NCI-H2029 (cell line): ENCODE results near the gene SNAPIN.

ENCODE experiments used
- DNase-seq: peaks from one replicate; lab custom pipeline; 2025; lab: John Stamatoyannopoulos, UW

Gene SNAPIN

GRCh38 chr1:153658400-153659174 is at the start of gene SNAPIN:
TSS of gene SNAPIN (plus strand) at chr1:153658703. CDS start at chr1:153658744, 41 bp downstream.
- DNase-seq = peak; percentile 67

- no peak for DNase-seq
Observed at GRCh38 chr1:153608742-153609584, 49.5 kb upstream of the SNAPIN start.

- no peak for DNase-seq
Observed at GRCh38 chr1:153609585-153609907, 49.0 kb upstream of the SNAPIN start.

- no peak for DNase-seq
Observed at GRCh38 chr1:153610334-153610733, 48.2 kb upstream of the SNAPIN start.

DNA sequence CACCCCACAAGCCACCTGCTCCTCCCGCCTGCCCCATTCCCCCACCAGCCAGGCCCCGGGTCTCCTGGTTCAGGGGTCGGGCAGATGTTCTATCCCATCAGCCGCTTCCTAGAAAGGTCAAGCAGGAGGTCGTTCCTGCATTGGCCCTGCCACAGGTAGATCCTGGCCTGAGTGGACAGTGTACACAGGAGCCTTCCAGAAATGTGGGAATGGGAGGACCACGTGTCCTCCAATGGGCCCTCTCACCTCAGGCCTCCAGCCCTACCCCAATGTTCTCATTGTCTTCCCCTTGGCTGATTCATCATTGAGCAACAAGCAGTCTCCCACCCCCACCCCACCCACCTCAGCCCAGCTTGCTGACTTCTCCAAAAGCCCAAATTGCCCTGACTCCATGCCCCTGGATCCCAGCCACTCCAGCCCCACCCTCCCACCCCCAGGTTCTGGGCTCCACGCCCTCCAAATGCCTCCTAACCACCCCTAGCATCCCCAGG is 47.6 kb upstream of the SNAPIN start:
- DNase-seq = no peak

- DNase-seq = no peak
Observed at GRCh38 chr1:153611356-153611755, 47.1 kb upstream of the SNAPIN start.

DNA sequence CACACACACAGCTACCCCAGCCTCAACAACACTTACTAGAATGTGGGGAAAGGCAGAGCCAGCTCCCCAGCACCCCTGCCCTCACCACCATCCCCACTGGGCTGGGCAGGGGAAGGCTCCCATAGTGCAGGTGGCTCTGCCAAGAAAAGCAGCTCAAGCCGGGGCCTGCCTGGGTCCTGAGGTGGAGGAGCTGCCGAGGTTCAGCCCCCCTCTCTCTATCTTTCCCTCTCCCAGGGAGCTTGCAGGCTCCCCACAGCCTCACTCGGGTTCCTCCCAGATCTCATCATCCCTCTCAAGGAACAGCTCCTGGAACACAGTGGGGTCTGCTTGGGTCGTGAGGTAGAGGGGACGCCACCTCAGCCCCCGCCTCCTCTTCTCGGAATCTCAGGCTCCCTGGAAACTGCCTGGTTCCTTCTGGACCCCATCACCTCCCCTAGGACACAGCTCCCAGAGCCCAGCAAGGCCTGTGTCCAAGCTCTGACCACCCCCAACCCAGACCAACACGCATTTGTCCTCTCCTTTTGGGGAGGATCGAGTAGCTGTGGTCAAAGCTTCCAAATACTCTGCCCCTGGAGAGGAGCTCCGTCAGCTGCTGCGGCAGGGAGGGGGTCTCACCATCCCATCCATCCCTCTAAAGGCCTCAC is 46.3 kb upstream of the SNAPIN start:
- no peak for DNase-seq

DNA sequence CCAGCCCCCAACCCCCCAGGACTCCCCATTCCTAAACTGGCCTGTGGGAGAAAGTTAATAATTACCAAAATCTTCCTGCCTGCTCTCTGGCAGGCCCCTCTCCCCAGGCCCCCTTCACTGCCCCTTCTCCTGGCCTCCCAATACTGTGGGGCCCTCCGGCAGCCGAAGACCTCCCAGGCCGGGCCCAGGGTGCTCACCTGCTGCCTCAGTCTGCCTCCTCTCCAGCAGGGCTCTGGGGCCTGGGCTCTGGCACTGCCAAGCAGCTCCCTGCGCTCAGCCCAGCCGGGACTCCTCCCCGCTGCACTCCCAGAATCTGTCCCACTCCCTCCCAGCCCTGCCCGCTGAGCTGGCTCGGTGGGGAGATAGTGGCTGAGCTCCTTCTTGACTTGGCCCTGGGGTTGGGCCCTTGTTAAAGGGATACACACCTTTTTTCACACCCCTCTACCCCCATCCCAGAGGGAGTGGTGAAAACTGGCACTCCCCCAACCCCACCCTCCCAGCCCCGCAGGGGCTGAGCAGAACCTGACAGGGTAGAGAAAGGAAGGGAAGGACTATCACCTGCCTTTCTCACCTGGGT is 45.7 kb upstream of the SNAPIN start, which contains the start of gene S100A16:
Gene S100A16, minus strand, starts transcription at position 383 of the 577 bp plus-strand sequence. CDS start 4,986 bp downstream, outside the sequence.
- no peak for DNase-seq

- no peak for DNase-seq
Observed at GRCh38 chr1:153613406-153613805, 45.1 kb upstream of the SNAPIN start.

GRCh38 chr1:153614189-153614900 is 44.2 kb upstream of the SNAPIN start:
- no peak for DNase-seq

GRCh38 chr1:153614906-153615305 is 43.6 kb upstream of the SNAPIN start:
- no peak for DNase-seq

DNA sequence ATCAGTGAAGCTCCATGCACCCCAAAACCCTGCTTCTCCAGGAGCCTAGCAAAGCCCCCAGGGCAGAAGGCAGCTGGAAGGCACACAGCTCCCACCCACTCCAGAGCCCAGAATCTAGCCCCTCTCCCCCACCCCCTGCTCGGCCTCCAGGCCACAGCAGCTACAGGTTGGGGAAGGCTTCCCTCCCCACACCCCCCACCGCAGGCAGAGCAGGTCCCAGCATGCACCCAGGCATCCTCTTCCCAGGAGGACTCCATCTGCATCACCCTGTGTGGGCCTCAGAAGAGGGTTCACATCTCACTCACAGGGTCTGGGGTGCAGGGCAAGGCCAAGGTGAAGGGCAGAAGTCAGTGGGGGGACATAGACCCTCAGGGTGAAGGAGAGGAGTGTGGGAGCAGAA is 43.1 kb upstream of the SNAPIN start:
- no peak for DNase-seq

GRCh38 chr1:153616144-153616916 is 42.2 kb upstream of the SNAPIN start, which contains the start of gene S100A14:
TSS of gene S100A14 (minus strand) at chr1:153616325. CDS start at chr1:153615858, 467 bp downstream.
- DNase-seq = peak; percentile 78

DNA sequence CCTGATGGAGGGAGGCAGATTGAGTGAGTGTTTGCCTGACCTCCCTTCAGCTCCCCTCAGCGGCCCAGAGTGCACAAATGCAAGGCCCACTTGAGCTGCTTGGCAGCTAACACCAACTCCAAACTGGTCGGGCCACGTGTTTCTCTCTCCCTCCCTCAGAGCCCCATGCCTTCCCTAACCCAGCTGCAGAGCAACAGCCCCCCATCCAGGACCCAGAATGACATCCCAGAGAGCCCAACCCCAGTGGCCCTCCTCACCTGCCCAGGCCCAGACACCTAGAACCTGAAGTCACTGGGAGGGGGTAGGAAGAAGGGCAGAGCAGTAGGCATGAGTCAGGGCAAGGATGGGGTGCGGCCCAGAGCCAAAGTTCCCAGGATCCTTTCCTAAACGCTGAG is 41.6 kb upstream of the SNAPIN start:
- DNase-seq = peak; percentile 24

DNA sequence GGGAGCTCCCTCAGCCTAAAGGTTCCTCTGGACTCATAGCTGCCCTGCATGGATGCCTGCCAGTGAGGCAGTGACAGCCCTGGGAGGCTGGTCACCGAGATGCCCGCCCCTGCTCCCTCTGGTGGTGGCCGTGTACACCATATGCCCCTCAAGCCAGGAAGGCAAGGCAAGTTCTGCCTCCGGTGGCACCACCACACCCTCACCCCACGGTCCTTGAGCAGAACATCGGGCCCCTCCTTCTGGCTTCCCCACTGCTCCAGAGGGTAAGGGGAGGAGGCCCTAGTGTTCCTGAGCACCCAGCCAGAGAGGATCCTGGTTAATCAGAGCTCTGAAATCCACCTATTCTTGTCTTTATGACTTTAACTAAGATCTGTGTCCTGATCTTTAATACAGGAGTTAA is 40.8 kb upstream of the SNAPIN start:
- DNase-seq = peak; percentile 11

DNA sequence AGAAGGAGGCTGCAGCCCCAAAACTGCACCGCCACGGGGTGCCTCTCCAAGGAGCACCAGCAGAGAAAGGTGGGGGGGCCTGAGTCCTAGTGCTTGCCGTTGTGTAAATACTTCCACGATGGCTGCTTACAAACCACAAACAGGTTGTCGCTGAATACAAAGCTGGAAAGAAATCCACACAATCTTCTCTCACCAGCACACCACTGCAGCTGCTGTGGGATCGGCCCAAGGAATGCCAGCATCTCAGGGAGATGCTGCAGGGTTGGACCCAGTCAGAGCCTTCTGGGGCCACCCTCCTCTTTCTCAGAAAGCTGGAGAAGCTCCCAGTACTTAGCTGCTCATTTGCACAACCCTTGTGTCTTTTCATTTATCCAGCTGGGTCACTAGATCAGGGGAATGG is 39.3 kb upstream of the SNAPIN start:
- no peak for DNase-seq

GRCh38 chr1:153623101-153623500 is 35.4 kb upstream of the SNAPIN start:
- DNase-seq = no peak

- no peak for DNase-seq
Observed at GRCh38 chr1:153624965-153625611, 33.4 kb upstream of the SNAPIN start.

GRCh38 chr1:153626477-153626903 is 32.0 kb upstream of the SNAPIN start:
- DNase-seq = no peak
